Mesenchymal stem cell (in vitro differentiated cells and primary cell): Measurements from ENCODE around the gene RBBP8.

Experiments
- DNase-seq: peaks from one replicate; pipeline ENCODE4 v3.0.0-alpha.2; 2013
- H2AFZ ChIP-seq: one replicate; pipeline ENCODE4 v1.6.1; 2013; ENCODE audit warnings: low read depth, mild to moderate bottlenecking, control low read depth, inconsistent platforms, low read length, moderate library complexity
- H2AK5ac ChIP-seq: 2 replicates; pipeline ENCODE4 v1.6.1; 2013; ENCODE audit warnings: low read length, moderate library complexity, mild to moderate bottlenecking, inconsistent platforms; ENCODE audit not compliant: severe bottlenecking
- H2BK120ac ChIP-seq: one replicate; pipeline ENCODE4 v1.6.1; 2013; ENCODE audit warnings: low read depth, mild to moderate bottlenecking, inconsistent platforms, low read length, moderate library complexity
- H2BK12ac ChIP-seq, 2 experiments: one replicate each; pipeline ENCODE4 v1.6.1; 2013; ENCODE audit warnings: inconsistent platforms in 2 of 2, low read length in 2 of 2, mild to moderate bottlenecking in 2 of 2, moderate library complexity in 2 of 2, control low read depth in 1 of 2
- H2BK15ac ChIP-seq: one replicate; pipeline ENCODE4 v1.6.1; 2013; ENCODE audit warnings: mild to moderate bottlenecking, low read depth, inconsistent platforms; ENCODE audit not compliant: poor library complexity, severe bottlenecking
- H2BK5ac ChIP-seq: 2 replicates; pipeline ENCODE4 v1.6.1; 2013; ENCODE audit warnings: low read depth, mild to moderate bottlenecking, low read length, control low read depth, inconsistent platforms; ENCODE audit not compliant: poor library complexity, severe bottlenecking
- H3K14ac ChIP-seq, 2 experiments: one replicate each; pipeline ENCODE4 v1.6.1; 2013; ENCODE audit warnings: inconsistent platforms in 2 of 2, low read length in 2 of 2, control low read depth in 1 of 2, mild to moderate bottlenecking in 1 of 2, moderate library complexity in 1 of 2
- H3K18ac ChIP-seq, 2 experiments: one replicate each; pipeline ENCODE4 v1.6.1; 2013; ENCODE audit warnings: inconsistent platforms in 2 of 2, low read length in 2 of 2, control low read depth in 1 of 2, low read depth in 1 of 2, mild to moderate bottlenecking in 1 of 2
- H3K23ac ChIP-seq, 2 experiments: one replicate each; pipeline ENCODE4 v1.6.1; 2013; ENCODE audit warnings: inconsistent platforms in 2 of 2, low read length in 2 of 2, mild to moderate bottlenecking in 2 of 2, moderate library complexity in 2 of 2, control low read depth in 1 of 2
- H3K27ac ChIP-seq: 2 replicates; pipeline ENCODE4 v1.5.1; 2013; ENCODE audit warnings: mild to moderate bottlenecking, moderate library complexity, low read length, control low read depth, inconsistent platforms; ENCODE audit not compliant: poor library complexity, severe bottlenecking
- H3K27me3 ChIP-seq, 2 experiments: 2 replicates each; pipeline versions ENCODE4 v1.6.1 to v1.7.0; 2013; ENCODE audit warnings: low read length in 2 of 2, mild to moderate bottlenecking in 2 of 2, moderate library complexity in 2 of 2, control low read depth in 1 of 2, inconsistent platforms in 1 of 2; ENCODE audit not compliant: control insufficient read depth in 1 of 2, insufficient read depth in 1 of 2
- H3K36me3 ChIP-seq, 2 experiments: 2 replicates each; pipeline versions ENCODE4 v1.6.1 to v1.7.0; 2013; ENCODE audit warnings: low read length in 2 of 2, control low read depth in 1 of 2, inconsistent platforms in 1 of 2, low read depth in 1 of 2, mild to moderate bottlenecking in 1 of 2; ENCODE audit not compliant: insufficient read depth in 2 of 2, control insufficient read depth in 1 of 2
- H3K4ac ChIP-seq, 2 experiments: one replicate each; pipeline ENCODE4 v1.6.1; 2013; ENCODE audit warnings: inconsistent platforms in 2 of 2, low read length in 2 of 2, mild to moderate bottlenecking in 2 of 2, moderate library complexity in 2 of 2, control low read depth in 1 of 2, low read depth in 1 of 2
- H3K4me1 ChIP-seq: 2 replicates; pipeline ENCODE4 v1.6.1; 2013; ENCODE audit warnings: low read depth, low read length, control low read depth; ENCODE audit not compliant: control insufficient read depth, insufficient read depth
- H3K4me2 ChIP-seq: 2 replicates; pipeline ENCODE4 v1.6.1; 2013; ENCODE audit warnings: low read length, mild to moderate bottlenecking, inconsistent platforms; ENCODE audit not compliant: poor library complexity, severe bottlenecking
- H3K4me3 ChIP-seq, 2 experiments: 2 replicates each; pipeline versions ENCODE4 v1.5.1 to v1.7.0; 2013; ENCODE audit warnings: low read length in 2 of 2, mild to moderate bottlenecking in 2 of 2, control low read depth in 1 of 2, low read depth in 1 of 2; ENCODE audit not compliant: insufficient read depth in 1 of 2
- H3K79me1 ChIP-seq: replicated peaks from 2 replicates; pipeline ENCODE4 v1.6.1; 2013; ENCODE audit warnings: mild to moderate bottlenecking, control low read depth, low read length, inconsistent platforms; ENCODE audit not compliant: poor library complexity, severe bottlenecking
- H3K9ac ChIP-seq: 2 replicates; pipeline ENCODE4 v1.7.0; 2013; ENCODE audit warnings: mild to moderate bottlenecking, low read length, moderate library complexity
- H3K9me3 ChIP-seq: 2 replicates; pipeline ENCODE4 v1.7.0; 2013; ENCODE audit warnings: mild to moderate bottlenecking, low read length; ENCODE audit not compliant: control insufficient read depth
- H4K8ac ChIP-seq: one replicate; pipeline ENCODE4 v1.6.1; 2013; ENCODE audit warnings: inconsistent platforms, mild to moderate bottlenecking, low read length, moderate library complexity
- H4K91ac ChIP-seq: one replicate; pipeline ENCODE4 v1.6.1; 2013; ENCODE audit warnings: mild to moderate bottlenecking, low read length, inconsistent platforms
- WGBS: methylation state at CpG from one replicate; pipeline ENCODE4 v1.1.7; 2013; ENCODE audit warnings: mixed read lengths; 5-methylcytosine and 5-hydroxymethylcytosine counted together

Gene RBBP8

DNA sequence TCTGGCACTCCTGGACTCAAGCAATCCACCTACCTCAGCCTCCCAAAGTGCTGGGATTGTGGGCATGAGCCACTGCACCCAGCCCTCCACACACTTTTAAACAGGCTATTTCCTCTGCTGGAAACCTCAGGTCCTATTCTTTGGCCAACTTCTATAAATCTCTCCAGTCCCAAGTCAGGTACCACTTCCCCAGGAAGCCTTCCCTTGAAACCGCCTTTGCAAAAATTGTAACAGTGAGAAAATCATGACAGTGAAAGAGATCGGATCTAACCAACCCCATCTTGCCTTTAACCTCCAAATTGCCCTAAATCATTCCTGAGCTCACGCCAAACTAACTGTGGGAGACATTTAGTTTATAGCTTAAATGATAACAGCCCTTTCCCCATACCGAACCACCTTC lies 134.9 kb downstream of the RBBP8 start:
- no peak overlapping the region for H2AK5ac ChIP-seq
- H3K9ac ChIP-seq: no peak overlapping the region
- no peak overlapping the region for H2AFZ ChIP-seq
- no peak overlapping the region for H2BK5ac ChIP-seq
- peaks cover 4% of the 10 kb centered on the region for H3K9me3 ChIP-seq
- H3K4me1 ChIP-seq: no peaks in the 10 kb centered on the region
- no peak overlapping the region for H2BK15ac ChIP-seq
- DNase-seq: no peak
- no peak overlapping the region for H3K4me2 ChIP-seq
- no peak overlapping the region for H3K14ac ChIP-seq
- WGBS: 98% methylated on average over 3 of the region's 4 CpGs
- no peak overlapping the region for H3K18ac ChIP-seq
- H4K91ac ChIP-seq: no peak overlapping the region
- no peak overlapping the region for H3K4me3 ChIP-seq
- no peak overlapping the region for H4K8ac ChIP-seq
- H3K36me3 ChIP-seq: no peaks in the 10 kb centered on the region
- no peak overlapping the region for H2BK12ac ChIP-seq
- no peak overlapping the region for H3K4ac ChIP-seq
- H3K27me3 ChIP-seq: no peaks in the 10 kb centered on the region
- no peak overlapping the region for H2BK120ac ChIP-seq
- no peak overlapping the region for H3K23ac ChIP-seq
- no peaks in the 10 kb centered on the region for H3K79me1 ChIP-seq
- H3K27ac ChIP-seq: no peak overlapping the region

DNA sequence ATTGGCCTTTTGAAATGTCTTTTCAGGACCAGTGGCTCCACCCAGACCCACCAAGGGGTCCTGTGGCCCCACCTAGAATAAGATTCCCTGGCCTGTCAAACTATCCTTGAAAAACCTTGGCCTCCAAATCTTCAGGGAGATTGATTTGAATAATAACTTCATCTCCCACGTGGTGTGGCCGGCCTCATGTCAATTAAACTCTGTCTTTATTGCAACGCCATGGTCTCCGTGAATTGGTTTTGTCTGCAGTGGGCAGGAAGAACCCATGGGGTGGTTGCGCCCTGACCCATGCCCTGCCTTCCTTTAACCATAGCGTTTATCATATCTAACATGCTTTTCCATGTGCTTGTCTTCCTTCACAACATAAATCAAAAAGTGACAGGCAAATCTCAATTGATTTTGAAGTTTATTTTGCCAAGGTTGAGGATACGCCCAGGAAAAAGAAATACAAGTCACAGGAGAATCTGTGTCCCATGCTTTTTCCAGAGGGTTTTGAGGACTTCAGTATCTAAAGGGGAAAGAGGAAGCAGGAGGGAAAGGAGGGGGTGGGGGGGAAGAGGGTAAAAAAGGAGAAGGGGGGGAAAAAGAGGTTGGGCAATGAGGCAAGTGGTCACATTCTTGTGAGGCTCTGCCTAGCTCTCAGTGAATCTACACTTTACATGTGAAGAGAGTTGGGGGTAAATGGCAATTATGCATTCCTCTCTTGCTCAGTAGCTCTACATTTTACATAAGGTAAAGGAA lies 135.6 kb downstream of the RBBP8 start:
- Histone ChIP-seq H3K23ac (no peak overlapping the region), H2BK120ac (no peak overlapping the region), H2BK5ac (no peak overlapping the region), H2AK5ac (no peak overlapping the region), H3K4me1 (no peaks in the 10 kb centered on the region), H3K27ac (no peak overlapping the region), H2AFZ (no peak overlapping the region), H3K79me1 (no peaks in the 10 kb centered on the region), H2BK12ac (no peak overlapping the region), H4K8ac (no peak overlapping the region), H3K4ac (no peak overlapping the region), H3K27me3 (no peaks in the 10 kb centered on the region), H2BK15ac (no peak overlapping the region), H4K91ac (no peak overlapping the region), H3K4me2 (no peak overlapping the region), H3K9ac (no peak overlapping the region), H3K14ac (no peak overlapping the region), H3K9me3 (no peaks in the 10 kb centered on the region), H3K18ac (no peak overlapping the region), H3K36me3 (no peaks in the 10 kb centered on the region), H3K4me3 (no peak overlapping the region)
- WGBS: 88% methylated on average over 6 of the region's 7 CpGs
- no peak for DNase-seq

DNA sequence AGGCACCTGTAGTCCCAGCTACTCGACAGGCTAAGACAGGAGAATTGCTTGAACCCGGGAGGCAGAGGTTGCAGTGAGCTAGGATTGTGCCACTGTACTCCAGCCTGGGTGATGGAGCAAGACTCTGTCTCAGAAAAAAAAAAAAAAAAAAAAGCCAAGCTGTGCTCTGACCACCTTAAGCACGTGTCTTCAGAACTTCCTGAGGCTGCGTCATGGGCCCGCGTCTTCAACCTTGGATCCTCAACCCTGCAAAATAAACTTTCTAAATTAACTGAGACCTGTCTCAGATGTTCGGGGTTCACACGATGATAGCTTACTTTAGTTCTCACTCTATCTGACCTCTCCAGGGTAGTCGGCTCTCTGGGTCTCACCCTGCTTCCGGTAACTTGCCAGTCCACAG lies 136.4 kb downstream of the RBBP8 start:
- Histone ChIP-seq H4K91ac (no peak overlapping the region), H3K9ac (no peak overlapping the region), H3K9me3 (no peaks in the 10 kb centered on the region), H3K18ac (no peak overlapping the region), H4K8ac (no peak overlapping the region), H2AFZ (no peak overlapping the region), H2AK5ac (no peak overlapping the region), H2BK120ac (no peak overlapping the region), H3K36me3 (no peaks in the 10 kb centered on the region), H3K4ac (no peak overlapping the region), H3K27me3 (no peaks in the 10 kb centered on the region), H3K4me3 (no peak overlapping the region), H3K14ac (no peak overlapping the region), H2BK12ac (no peak overlapping the region), H3K23ac (no peak overlapping the region), H2BK15ac (no peak overlapping the region), H3K4me1 (no peaks in the 10 kb centered on the region), H2BK5ac (no peak overlapping the region), H3K4me2 (no peak overlapping the region), H3K79me1 (no peaks in the 10 kb centered on the region), H3K27ac (no peak overlapping the region)
- DNase-seq: no peak
- WGBS: 93% methylated on average over 10 of the region's 10 CpGs

DNA sequence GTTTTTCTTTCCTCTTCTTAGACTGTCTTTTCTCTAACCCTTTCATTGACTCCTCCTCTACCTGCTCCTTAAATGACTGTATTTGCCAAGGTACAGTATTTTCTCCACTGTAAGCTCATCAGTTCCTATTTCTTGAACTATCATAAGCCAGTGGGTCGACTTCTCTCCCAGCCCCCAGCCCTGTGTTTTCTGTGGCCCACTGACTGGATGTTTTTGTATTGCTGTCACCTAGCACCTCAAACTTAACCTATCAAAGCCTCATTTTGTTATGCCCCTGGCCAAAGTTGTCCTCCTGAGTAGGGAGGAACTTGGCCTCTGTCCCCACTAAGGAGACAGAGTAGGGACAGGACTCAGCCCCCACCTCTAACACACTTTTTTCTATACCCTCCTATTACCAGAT lies 136.8 kb downstream of the RBBP8 start:
- no peak overlapping the region for H3K14ac ChIP-seq
- no peak overlapping the region for H4K91ac ChIP-seq
- no peak overlapping the region for H3K23ac ChIP-seq
- no peak overlapping the region for H3K4ac ChIP-seq
- H3K9me3 ChIP-seq: no peaks in the 10 kb centered on the region
- H3K9ac ChIP-seq: no peak overlapping the region
- no peak for DNase-seq
- no peak overlapping the region for H4K8ac ChIP-seq
- no peaks in the 10 kb centered on the region for H3K36me3 ChIP-seq
- no peaks in the 10 kb centered on the region for H3K79me1 ChIP-seq
- 95% methylated on average over 1 of the region's 1 CpG for WGBS
- no peaks in the 10 kb centered on the region for H3K4me1 ChIP-seq
- H3K18ac ChIP-seq: no peak overlapping the region
- H2AFZ ChIP-seq: no peak overlapping the region
- H3K27ac ChIP-seq: no peak overlapping the region
- no peak overlapping the region for H3K4me2 ChIP-seq
- H3K27me3 ChIP-seq: no peaks in the 10 kb centered on the region
- no peak overlapping the region for H2AK5ac ChIP-seq
- no peak overlapping the region for H2BK5ac ChIP-seq
- no peak overlapping the region for H2BK120ac ChIP-seq
- H2BK12ac ChIP-seq: no peak overlapping the region
- no peak overlapping the region for H2BK15ac ChIP-seq
- no peak overlapping the region for H3K4me3 ChIP-seq
